A549 (cell line): ENCODE measurements around the gene ASB16.

Experiments used
- BHLHE40 ChIP-seq: IDR thresholded peaks from 2 replicates; pipeline ENCODE4 v1.6.1; 2012; ENCODE audit warnings: low read depth, low read length, inconsistent platforms
- ESRRA ChIP-seq: fragments of 150-350 bp; IDR thresholded peaks from 2 replicates; pipeline ENCODE4 v1.6.1; 2014; ENCODE audit warnings: mild to moderate bottlenecking, low read length, borderline replicate concordance
- POLR2A ChIP-seq: IDR thresholded peaks from 2 replicates; pipeline ENCODE4 v1.6.1; 2012; ENCODE audit warnings: mild to moderate bottlenecking, low read length
- RFX5 ChIP-seq: fragments of 450-650 bp; IDR thresholded peaks from 2 replicates; pipeline ENCODE4 v1.7.1; 2014; ENCODE audit warnings: antibody characterized with exemption, mild to moderate bottlenecking, moderate library complexity
- TF ChIP-seq, protein P1 (sequence below): fragments of 250-450 bp; sonication (Bioruptor Pico); IDR thresholded peaks from 2 replicates; pipeline ENCODE4 v1.5.0; 2021; ENCODE audit warnings: mild to moderate bottlenecking, moderate library complexity, borderline replicate concordance
- TF ChIP-seq, protein P2 (sequence below): fragments of >200 bp; sonication (Bioruptor Twin); formaldehyde crosslinking; IDR thresholded peaks from 3 replicates; pipeline ENCODE4 v1.5.1; 2016
- TF ChIP-seq, protein P3 (sequence below): fragments of 450-650 bp; IDR thresholded peaks from 2 replicates; pipeline ENCODE4 v1.6.1; 2014; ENCODE audit warnings: antibody characterized with exemption
- TF ChIP-seq, protein P4 (sequence below): fragments of 200-600 bp; sonication (generic); IDR thresholded peaks from 2 replicates; pipeline ENCODE4 v1.6.1; 2016; ENCODE audit warnings: antibody characterized with exemption, mild to moderate bottlenecking, moderate library complexity

DNA sequence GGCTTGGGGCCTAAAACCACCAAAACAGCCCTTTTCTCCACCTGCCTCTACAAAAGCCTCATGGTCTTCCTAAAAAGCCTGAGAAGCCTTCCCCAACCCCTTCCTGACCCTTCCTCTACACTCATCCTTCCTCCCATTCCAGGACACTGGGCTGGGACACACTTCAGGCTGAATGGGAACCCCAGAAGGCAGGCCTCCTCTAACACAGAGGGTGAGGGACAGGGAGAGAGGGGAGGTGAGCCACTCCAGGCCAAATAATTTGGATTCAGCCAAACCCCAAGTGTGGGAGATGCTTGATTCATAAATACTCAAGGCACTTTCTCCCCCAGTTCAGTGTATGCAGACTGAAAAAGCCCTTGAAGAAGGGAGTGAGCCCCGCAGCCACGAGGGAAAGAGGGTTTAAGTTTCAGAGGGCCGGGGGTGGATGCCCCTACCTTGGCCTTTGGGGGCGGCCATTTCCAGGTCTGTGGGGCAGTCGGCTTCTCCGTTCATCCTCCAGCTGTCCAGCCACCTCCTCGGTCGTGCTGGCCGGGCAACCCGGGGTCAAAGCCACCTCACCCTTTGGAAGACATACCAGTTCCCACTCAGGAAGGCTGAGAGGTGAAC, 47.3 kb downstream of the ASB16 start:
- TF ChIP-seq BHLHE40 (no peak), RFX5 (no peak), POLR2A (0 out of 2 replicates have a peak, but pooled peaks have one; percentile 15), ESRRA (no peak)
- TF ChIP-seq, protein P1, sequence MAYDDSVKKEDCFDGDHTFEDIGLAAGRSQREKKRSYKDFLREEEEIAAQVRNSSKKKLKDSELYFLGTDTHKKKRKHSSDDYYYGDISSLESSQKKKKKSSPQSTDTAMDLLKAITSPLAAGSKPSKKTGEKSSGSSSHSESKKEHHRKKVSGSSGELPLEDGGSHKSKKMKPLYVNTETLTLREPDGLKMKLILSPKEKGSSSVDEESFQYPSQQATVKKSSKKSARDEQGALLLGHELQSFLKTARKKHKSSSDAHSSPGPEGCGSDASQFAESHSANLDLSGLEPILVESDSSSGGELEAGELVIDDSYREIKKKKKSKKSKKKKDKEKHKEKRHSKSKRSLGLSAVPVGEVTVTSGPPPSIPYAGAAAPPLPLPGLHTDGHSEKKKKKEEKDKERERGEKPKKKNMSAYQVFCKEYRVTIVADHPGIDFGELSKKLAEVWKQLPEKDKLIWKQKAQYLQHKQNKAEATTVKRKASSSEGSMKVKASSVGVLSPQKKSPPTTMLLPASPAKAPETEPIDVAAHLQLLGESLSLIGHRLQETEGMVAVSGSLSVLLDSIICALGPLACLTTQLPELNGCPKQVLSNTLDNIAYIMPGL = no peak
- TF ChIP-seq, protein P2, sequence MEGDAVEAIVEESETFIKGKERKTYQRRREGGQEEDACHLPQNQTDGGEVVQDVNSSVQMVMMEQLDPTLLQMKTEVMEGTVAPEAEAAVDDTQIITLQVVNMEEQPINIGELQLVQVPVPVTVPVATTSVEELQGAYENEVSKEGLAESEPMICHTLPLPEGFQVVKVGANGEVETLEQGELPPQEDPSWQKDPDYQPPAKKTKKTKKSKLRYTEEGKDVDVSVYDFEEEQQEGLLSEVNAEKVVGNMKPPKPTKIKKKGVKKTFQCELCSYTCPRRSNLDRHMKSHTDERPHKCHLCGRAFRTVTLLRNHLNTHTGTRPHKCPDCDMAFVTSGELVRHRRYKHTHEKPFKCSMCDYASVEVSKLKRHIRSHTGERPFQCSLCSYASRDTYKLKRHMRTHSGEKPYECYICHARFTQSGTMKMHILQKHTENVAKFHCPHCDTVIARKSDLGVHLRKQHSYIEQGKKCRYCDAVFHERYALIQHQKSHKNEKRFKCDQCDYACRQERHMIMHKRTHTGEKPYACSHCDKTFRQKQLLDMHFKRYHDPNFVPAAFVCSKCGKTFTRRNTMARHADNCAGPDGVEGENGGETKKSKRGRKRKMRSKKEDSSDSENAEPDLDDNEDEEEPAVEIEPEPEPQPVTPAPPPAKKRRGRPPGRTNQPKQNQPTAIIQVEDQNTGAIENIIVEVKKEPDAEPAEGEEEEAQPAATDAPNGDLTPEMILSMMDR = no peak
- TF ChIP-seq, protein P3, sequence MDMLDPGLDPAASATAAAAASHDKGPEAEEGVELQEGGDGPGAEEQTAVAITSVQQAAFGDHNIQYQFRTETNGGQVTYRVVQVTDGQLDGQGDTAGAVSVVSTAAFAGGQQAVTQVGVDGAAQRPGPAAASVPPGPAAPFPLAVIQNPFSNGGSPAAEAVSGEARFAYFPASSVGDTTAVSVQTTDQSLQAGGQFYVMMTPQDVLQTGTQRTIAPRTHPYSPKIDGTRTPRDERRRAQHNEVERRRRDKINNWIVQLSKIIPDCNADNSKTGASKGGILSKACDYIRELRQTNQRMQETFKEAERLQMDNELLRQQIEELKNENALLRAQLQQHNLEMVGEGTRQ = no peak
- TF ChIP-seq, protein P4, sequence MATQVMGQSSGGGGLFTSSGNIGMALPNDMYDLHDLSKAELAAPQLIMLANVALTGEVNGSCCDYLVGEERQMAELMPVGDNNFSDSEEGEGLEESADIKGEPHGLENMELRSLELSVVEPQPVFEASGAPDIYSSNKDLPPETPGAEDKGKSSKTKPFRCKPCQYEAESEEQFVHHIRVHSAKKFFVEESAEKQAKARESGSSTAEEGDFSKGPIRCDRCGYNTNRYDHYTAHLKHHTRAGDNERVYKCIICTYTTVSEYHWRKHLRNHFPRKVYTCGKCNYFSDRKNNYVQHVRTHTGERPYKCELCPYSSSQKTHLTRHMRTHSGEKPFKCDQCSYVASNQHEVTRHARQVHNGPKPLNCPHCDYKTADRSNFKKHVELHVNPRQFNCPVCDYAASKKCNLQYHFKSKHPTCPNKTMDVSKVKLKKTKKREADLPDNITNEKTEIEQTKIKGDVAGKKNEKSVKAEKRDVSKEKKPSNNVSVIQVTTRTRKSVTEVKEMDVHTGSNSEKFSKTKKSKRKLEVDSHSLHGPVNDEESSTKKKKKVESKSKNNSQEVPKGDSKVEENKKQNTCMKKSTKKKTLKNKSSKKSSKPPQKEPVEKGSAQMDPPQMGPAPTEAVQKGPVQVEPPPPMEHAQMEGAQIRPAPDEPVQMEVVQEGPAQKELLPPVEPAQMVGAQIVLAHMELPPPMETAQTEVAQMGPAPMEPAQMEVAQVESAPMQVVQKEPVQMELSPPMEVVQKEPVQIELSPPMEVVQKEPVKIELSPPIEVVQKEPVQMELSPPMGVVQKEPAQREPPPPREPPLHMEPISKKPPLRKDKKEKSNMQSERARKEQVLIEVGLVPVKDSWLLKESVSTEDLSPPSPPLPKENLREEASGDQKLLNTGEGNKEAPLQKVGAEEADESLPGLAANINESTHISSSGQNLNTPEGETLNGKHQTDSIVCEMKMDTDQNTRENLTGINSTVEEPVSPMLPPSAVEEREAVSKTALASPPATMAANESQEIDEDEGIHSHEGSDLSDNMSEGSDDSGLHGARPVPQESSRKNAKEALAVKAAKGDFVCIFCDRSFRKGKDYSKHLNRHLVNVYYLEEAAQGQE = no peak
